Measurements from ENCODE around the gene RBM38. TPM values are rescaled to one million over a fixed set of nuclear protein-coding genes. Genes with fewer than 3 reads are reported as not detected.

Gene RBM38
- total and polyA plus RNA-seq, 9 of the 15 experiments (the other 6 are each of a cell fraction or from before 2014, with no cell fraction given): 0.28 to 82.4 (median 33.2) TPM

GRCh38 chr20:57388953-57389694, 2.1 kb upstream of the RBM38 start (continued):
- peak; percentile 19 to 59 (median 40); a peak in 4 of 6 replicates for TF ChIP-seq CTCF (IDR thresholded peaks at IDR 0.05 in 2 of 3, conservative IDR thresholded peaks at IDR 0.05 in 1 of 3; ENCODE audit: insufficient read depth in 2 of 3, low read depth in 1 of 3, low read length in 3 of 3)
- no peak for TF ChIP-seq C11orf30 (IDR thresholded peaks at IDR 0.05; ENCODE audit: low read depth)
- TF ChIP-seq BRD4 (IDR thresholded peaks at IDR 0.05): no peak
- peak in 1 of 2 experiments; percentile 29; a peak in 1 of 4 replicates for TF ChIP-seq SIX5 (IDR thresholded peaks at IDR 0.05; ENCODE audit: borderline replicate concordance in 1 of 2, insufficient read depth in 1 of 2, low read depth in 1 of 2, low read length in 2 of 2)
- no peak for TF ChIP-seq TSHZ1 (CRISPR knock-in tag; IDR thresholded peaks at IDR 0.05)
- no peak for TF ChIP-seq SAP30 (IDR thresholded peaks at IDR 0.05; ENCODE audit: borderline replicate concordance, insufficient read depth, low read depth, low read length, poor library complexity, severe bottlenecking)
- TF ChIP-seq SP2 (IDR thresholded peaks at IDR 0.05; ENCODE audit: extremely low read depth, low read depth, low read length, poor library complexity, severe bottlenecking): no peak
- 0 out of 2 replicates have a peak, but pooled peaks have one; percentile 4 for TF ChIP-seq GTF2E2 (tag; IDR thresholded peaks at IDR 0.05)
- TF ChIP-seq CEBPB (tag; IDR thresholded peaks at IDR 0.05): no peak
- peak; percentile 77 for TF ChIP-seq ZFX (CRISPR knock-in tag; IDR thresholded peaks at IDR 0.05)
- no peak for TF ChIP-seq ZNF695 (CRISPR knock-in tag; IDR thresholded peaks at IDR 0.05)
- TF ChIP-seq USF2 (CRISPR knock-in tag; IDR thresholded peaks at IDR 0.05): no peak
- TF ChIP-seq TEAD2 (tag; IDR thresholded peaks at IDR 0.05): no peak
- TF ChIP-seq TOE1 (IDR thresholded peaks at IDR 0.05; ENCODE audit: borderline replicate concordance): no peak; the same call in 1 of the 2 replicates
- no peak for TF ChIP-seq TOE1 (CRISPR knock-in tag; IDR thresholded peaks at IDR 0.05; ENCODE audit: borderline replicate concordance, low read depth)
- TF ChIP-seq UBTF (IDR thresholded peaks at IDR 0.05; ENCODE audit: borderline replicate concordance in 1 of 2, low read depth in 2 of 2, low read length in 2 of 2): peak; percentile 69 to 72; a peak in 2 of 4 replicates
- no peak for TF ChIP-seq FUS (optimal IDR thresholded peaks at IDR 0.05; ENCODE audit: low read depth, low read length)
